GM03348 (cell line): ENCODE results near the gene AHCYL2.

Experiments used
- DNase-seq: peaks from one replicate; pipeline ENCODE4 v3.0.0; 2012; ENCODE audit warnings: low spot score

Gene AHCYL2

DNA sequence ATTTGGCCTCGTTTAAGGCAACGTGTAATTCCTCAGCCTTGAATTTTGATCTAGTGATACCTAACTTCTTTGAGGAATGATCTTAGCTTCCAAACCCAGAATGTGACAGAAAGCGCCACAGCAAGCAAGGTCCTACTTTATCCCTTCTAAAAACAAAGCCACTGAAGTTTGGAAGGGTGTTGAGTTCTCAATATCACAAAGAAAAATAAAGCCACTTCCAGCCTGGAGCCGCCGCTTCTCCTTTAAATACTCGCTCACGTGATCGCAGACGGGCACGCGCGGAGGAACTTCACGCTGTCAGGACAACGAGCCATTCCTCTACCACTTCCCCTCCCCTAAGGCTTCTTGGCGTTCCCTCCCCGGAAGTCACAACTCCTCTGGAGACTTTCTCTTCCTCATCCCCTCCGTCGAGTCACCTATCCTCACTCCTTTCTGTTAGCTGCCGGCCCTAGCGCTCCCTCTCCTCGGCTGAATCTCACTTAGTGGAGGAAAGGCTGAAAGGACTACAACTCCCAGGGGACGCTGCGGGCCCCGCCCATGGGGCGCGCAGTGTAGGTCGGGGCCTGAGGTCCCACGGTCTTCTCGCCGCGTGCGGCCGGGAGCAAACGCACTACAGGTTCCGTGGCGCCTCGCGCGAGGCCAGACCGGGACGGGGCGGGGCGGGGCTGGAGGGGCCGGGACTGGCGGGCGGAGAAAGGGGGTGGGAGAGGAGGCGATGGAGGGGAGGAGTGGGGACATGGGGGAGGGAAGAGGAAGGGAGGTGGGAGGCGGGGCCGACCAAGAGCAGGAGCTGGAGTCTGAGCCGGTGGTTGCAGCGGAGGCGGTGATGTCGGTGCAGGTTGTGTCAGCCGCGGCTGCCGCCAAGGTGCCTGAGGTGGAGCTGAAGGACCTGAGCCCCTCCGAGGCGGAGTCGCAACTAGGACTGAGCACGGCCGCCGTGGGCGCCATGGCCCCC, at the start of gene AHCYL2:
Gene AHCYL2, plus strand, starts transcription at position 780 of the 955 bp plus-strand sequence.
- peak; percentile 97 for DNase-seq

DNA sequence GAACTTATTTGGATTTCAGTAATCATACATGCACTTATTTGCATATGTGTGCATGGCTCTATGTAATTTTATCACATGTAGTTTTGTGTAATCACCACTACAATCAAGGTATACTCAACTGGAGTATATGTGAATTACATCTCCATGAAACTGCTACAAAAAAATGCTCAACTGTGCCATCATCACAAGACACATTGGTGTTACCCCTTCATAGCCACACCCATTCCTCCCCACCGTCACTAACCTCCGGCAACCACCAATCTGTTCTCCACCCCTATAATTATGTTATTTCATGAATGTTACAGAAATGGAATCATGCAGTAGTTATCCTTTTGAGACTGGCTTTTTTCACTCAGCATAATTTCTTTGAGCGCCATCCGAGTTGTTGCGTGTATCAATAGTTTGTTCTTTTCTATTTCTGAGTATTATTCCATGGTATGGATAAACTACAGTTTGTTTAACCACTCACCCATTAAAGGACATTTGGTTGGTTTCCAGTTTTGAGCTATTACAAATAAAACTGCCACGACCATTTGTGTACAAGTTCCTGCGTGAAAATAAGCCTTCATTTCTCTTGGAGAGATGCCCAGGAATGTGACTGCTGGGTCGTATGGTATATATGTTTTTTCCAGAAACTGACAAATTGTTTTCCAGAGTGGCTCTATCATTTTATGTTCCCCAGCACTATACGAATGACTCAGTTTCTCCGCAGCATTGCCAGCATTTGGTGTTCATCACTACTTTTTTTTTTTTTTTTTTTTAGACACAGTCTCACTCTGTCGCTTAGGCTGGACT, 47.7 kb upstream of the AHCYL2 start:
- DNase-seq: no peak

GRCh38 chr7:129184981-129185670, 39.7 kb upstream of the AHCYL2 start:
- no peak for DNase-seq

GRCh38 chr7:129186749-129187260, 38.0 kb upstream of the AHCYL2 start:
- no peak for DNase-seq

- no peak for DNase-seq
Measured at GRCh38 chr7:129187681-129188371, 37.0 kb upstream of the AHCYL2 start.

GRCh38 chr7:129188372-129188891, 36.4 kb upstream of the AHCYL2 start, which contains the start of gene SMO:
Gene SMO, plus strand, starts transcription at chr7:129188633. Its CDS starts 519 bp downstream, at chr7:129189152.
- DNase-seq: peak; percentile 68

DNA sequence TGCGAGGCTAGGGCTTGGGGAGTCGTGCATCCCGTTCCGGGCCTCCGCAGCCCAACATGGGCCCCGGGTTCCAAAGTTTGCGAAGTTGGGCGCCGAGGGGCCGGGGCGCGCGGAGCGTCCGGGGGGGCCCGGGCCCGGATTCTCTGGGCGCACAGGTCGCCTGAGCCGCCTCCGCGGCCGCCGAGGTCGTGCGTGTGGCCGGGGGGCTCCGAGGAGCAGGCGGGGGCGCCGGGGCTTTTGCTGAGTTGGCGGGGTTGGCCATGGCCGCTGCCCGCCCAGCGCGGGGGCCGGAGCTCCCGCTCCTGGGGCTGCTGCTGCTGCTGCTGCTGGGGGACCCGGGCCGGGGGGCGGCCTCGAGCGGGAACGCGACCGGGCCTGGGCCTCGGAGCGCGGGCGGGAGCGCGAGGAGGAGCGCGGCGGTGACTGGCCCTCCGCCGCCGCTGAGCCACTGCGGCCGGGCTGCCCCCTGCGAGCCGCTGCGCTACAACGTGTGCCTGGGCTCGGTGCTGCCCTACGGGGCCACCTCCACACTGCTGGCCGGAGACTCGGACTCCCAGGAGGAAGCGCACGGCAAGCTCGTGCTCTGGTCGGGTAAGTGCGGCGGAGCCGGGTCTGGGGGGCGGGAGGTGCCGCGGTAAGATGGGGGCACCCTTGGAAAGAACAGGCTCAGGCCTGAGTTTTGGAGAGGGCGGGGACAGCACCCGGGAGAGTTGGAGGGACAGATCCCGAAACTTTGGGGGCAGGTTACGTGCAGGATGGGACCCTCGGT, 35.8 kb upstream of the AHCYL2 start:
- DNase-seq: peak; percentile 59

DNA sequence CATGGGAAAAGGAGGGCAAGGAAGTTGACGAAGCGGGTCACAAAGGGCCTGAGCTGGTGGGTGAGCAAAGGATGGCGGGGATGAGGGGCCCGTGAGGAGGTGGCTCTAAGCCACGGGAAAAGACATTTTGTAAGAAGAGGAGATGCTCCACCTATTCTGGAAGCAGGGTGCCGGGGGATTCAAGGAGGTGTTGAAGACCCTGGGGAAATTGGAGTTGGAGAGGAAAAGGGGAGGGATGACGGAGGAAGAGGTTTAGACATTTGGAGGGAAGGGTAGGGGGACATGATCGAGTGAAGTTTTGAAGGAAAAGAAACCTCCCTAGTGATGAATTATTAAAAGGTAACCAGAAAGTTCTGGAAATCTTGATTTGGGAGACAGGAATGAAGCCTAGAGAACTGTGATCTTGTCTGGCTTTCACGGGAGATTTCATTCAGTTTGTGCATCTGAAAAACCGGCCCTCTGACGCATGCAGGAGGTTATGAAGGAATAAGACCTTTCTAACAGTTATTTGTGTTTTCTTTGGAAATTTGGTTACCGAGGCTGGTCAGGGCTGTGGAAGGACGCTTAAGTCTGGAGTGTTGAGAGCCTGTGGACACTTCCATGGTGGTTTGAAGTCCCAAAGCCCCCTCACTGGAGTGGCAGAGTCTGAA, 35.0 kb upstream of the AHCYL2 start:
- no peak for DNase-seq

- no peak for DNase-seq
Measured at GRCh38 chr7:129191272-129191671, 33.6 kb upstream of the AHCYL2 start.

- DNase-seq: no peak
Measured at GRCh38 chr7:129193892-129194291, 30.9 kb upstream of the AHCYL2 start.

- DNase-seq: no peak
Measured at GRCh38 chr7:129197771-129198170, 27.1 kb upstream of the AHCYL2 start.

DNA sequence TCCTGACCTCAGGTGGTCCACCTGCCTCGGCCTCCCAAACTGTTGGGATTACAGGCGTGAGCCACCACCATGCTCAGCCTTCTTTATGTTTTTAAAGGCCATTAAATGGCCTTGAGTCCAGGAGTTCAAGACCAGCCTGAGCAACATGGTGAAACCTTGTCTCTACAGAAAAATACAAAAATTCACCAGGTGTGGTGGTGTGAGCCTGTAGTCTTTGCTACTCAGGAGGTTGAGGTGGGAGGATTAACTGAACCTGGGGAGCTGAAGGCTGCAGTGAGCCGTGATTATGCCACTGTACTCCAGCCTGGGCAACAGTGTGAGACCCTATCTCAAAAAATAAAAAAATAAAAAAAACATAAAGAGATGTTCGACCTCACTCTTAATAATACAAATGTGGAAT, 25.4 kb upstream of the AHCYL2 start:
- no peak for DNase-seq

DNA sequence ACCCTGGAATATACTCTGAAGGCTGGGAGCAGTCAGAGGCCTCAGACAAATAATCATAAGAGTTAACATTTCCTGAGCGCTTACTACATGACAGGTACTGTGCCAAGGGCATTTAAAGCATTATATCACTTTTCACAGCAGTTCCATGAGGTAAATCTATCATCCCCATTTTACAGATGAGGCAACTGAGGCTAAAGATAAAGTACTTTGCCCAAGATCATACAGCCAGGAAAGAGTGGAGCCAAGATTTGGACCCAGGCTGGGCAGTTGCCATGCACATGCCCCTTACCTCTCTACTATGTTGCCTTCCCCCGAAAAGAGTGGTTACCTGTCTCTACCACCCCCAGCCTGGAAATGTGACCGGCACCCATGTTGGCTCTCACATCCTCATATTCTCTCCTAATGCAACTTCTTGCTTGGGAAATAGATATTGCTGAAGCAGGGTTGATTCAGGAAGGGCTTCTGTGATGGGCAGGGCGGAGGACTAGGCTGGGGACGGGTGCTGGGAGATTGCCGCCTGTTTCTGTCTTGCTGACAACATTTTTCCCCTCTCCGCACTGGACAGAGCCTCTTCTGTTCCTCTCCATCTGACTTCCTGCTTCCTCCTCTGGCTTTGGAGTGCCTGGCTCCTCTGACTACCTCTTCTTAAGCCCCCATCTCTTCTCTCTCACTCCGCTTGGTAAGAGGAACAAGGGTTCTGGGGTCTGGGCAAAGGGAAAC, 22.6 kb upstream of the AHCYL2 start:
- no peak for DNase-seq

GRCh38 chr7:129203050-129203741, 21.6 kb upstream of the AHCYL2 start:
- no peak for DNase-seq

DNA sequence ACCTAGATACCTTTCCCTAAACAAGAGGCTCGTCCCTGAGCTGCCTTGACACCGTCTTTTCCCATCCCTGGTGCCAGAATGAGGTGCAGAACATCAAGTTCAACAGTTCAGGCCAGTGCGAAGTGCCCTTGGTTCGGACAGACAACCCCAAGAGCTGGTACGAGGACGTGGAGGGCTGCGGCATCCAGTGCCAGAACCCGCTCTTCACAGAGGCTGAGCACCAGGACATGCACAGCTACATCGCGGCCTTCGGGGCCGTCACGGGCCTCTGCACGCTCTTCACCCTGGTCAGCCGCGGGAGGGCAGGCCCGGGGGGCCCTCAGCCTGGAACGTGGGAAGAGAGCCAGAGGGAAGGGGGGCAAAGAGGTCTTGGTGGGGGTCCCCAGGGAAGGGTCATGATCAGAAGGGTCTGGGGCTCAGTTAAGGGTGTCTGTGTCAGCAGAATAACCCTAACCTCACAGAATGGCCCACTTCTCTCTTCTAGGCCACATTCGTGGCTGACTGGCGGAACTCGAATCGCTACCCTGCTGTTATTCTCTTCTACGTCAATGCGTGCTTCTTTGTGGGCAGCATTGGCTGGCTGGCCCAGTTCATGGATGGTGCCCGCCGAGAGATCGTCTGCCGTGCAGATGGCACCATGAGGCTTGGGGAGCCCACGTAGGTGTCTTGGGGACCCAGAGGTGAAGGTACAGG, 19.6 kb upstream of the AHCYL2 start:
- no peak for DNase-seq

- DNase-seq: no peak
Measured at GRCh38 chr7:129205987-129206785, 18.6 kb upstream of the AHCYL2 start.

DNA sequence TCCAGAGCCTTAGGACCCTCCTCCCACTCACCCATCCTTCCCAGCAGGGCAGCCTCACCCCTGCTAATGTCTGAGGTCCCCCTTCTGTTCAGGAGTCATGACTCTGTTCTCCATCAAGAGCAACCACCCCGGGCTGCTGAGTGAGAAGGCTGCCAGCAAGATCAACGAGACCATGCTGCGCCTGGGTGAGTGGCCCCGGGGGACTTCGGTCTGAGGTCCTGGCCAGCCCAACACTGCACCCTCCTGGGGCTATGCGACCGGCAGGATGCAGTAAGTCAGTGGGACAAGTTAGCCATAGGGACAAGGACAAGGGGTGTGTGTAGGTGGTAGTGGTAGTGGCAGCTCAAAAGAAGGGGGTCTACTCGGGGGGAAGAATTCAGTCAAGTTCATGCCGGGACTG, 16.2 kb upstream of the AHCYL2 start:
- no peak for DNase-seq
